ENCODE measurements around the gene PROSER1.
"Not testable (repeated sequence)": the region's sequence is repeated elsewhere in the genome, so short reads cannot be mapped to it uniquely, and the experiment has no call there.

The PROSER1 gene

DNA sequence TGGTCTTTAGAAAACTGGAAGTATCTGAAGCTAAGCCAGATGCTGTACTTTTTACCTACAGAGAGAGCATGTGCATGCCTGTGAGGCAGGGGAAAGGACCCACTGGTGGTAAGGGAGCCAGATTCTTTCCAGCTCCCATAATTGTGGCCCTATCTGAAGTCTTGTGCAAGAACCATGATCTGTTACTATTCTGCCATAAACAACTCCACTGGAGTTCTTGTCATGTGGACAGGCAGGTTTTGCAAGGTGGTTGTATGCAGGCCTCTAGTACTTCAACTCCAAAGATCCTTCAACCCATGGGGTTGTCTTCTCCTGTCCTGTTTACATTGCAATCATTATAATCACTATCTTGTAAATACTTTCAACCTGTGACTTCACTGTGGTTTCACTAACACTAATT lies 14.1 kb downstream of the PROSER1 start:
- DNase-seq: no peak

DNA sequence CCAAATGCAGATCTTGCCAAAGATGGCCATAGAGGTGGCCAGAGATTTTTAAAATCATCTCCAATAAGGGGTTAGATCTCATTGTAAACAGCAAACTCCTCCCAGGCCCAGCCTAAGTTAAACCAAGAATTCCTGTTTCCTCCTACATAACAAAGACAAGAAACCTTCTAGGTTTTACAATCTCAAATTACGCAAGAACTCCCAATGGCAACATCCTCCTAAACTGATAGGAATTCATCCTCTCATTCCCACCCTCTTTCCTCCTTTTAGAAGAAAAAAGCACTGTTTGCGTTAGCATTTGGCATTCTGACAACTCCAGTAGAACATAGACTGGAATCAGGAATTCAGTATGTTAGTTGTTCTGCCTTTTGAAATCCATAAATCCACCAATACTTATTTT lies 14.6 kb downstream of the PROSER1 start:
- no peak for DNase-seq

DNA sequence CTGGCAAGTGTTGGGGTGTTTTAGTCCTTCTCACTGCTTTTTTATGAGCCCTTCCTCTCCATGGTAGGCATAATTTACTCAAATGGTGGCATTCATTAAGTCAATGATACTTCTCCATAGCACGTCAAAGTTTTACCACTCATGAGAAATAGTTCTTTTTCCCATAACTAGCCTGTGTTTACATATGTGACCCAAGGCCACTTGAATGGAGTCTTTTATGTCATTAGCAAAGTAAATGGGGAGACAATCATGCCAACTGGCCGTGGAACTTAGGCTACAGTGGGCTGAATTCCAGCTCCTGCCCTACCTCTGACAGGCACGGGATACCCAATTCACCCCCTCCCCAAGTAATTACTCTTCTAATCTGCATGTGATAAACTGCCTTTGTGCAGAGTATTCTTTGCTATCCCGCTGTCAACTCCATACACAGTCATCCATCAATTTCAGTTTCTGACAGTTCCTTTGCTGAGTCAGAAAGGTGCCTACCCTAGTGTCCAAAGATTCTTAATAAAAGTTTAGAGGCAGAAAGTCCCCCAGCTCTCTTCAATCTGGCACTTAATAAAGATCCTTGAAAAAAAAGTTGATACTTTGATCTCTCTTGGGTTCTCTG lies 16.9 kb downstream of the PROSER1 start:
- no peak for DNase-seq

DNA sequence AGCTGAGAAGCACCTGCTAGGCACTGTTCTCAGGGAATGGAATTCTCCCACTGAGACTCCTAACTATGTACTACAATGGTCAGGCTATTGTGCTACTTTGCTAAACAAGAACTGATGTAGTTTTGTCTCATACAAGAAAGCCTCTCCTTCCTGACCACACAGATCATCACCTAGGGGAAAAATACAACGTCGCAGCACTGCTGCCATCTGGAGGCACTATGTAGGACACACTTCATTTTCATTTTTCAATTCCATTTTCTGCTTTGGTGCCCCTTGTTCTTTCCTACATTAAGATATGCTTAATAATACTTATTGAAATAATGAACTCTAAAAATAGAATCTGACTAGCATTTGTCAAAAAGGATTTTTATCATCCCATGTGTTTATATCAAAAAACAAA lies 21.1 kb downstream of the PROSER1 start:
- DNase-seq: no peak

DNA sequence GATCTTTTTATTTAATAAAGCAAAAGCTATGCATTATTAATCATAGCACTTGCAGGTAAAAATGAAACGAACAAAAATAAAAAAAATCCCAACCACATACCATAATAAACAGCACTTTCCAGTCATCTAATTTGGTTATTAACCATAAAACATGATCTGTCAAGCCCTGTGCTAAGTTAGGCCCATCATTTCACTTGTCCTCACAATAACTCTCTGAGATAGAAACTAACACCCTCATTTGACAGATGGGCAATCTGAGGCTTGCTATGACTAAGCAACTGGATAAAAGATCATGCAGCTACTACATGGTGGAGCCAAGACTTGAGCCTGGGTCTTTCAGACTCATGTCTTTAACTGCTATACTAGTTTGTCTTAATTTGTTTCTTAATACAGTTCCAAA lies 21.8 kb downstream of the PROSER1 start:
- DNase-seq: no peak

DNA sequence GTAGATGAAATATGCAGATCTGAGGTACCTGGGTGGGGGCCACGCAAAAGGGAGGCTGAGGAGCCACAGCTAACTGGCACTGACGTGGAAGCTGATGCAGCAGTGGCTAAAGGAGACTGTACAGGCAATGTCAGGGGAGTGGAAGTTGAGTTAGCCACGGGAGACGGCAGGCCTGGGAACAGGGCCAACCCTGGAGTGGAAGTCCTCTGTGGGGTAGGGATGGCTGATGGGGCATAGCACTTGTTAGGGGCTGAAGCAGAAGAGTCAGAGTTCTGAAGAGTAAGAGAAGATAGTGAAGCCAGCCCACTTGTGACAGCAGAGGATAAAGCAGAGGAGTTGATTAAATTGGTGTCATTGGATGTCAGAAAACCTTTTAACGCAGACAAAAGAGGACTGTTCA lies 24.4 kb downstream of the PROSER1 start:
- DNase-seq: no peak

DNA sequence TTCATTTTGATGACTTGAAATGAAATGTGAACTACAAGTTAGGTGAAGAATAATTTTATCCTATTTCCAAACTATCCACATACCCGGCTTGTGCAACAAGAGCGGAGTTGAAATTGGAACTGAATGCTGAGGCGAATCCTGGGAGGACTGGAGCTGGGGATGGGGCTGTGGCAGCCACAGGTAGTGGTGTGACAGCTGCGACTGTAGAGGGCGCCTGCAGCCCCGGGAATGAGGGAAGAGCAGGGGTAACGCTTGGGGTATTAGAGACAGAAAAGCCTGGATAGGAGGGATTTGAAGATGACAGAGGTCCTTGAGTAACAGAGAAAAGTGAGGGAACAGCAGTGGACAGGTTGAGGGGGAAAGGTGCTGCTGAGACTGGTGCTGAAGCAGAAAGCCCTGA lies 25.3 kb downstream of the PROSER1 start:
- DNase-seq: no peak

DNA sequence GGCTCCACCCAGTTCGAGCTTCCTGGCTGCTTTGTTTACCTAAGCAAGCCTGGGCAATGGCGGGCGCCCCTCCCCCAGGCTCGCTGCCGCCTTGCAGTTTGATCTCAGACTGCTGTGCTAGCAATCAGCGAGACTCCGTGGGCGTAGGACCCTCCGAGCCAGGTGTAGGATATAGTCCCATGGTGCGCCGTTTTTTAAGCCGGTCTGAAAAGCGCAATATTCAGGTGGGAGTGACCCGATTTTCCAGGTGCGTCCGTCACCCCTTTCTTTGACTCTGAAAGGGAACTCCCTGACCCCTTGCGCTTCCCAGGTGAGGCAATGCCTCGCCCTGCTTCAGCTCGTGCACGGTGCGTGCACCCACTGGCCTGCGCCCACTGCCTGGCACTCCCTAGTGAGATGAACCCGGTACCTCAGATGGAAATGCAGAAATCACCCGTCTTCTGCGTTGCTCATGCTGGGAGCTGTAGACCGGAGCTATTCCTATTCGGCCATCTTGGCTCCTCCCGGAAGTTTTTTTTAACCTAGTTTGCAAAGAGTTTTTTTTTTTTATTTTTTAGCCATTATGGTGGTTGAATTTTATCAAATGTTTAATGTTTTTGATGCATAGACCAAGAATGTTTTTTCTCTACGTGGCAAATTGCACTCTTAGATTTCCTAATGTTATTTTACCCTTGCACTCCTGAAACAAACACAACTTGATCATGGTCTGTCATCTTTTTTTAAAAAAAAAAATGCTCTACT lies 31.3 kb downstream of the PROSER1 start:
- DNase-seq: not testable (repeated sequence)

DNA sequence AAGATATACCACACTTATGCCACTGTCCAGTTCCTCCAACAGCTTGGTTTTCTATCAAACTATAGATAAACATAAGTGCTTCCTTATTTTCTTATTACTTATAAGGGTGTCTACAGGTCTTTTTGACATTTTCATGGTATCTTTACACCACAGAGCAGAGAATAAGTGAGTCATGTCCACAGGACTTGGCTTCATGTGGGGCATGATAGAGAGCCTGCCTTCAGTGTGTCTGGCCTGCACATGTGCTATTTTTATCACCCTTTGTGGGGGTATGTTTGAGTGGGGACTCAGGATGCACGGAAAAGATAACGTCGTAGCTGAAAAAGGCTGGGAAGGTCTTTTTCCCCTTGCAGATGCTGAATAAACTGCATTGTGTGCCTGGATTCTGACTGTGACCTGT lies 39.1 kb downstream of the PROSER1 start:
- DNase-seq: no peak

DNA sequence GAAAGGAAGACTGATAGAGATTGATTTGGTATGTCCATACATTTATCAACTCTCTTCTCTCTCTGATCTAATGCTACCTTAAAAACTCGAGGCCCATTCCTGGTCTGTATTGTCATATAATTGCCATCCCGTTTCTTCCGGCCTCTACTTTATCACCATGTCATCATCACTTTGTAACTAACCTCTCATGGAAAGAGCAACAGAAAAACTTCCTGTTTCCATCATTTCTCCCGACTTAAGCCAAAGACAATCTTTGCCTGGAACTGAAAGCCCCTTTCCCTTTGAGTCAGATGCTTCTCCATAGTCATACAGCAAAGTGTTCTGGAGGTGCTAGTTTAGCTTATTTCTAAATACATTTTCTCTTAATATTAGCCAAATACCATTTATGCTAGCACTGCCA lies 44.5 kb downstream of the PROSER1 start:
- no peak for DNase-seq

DNA sequence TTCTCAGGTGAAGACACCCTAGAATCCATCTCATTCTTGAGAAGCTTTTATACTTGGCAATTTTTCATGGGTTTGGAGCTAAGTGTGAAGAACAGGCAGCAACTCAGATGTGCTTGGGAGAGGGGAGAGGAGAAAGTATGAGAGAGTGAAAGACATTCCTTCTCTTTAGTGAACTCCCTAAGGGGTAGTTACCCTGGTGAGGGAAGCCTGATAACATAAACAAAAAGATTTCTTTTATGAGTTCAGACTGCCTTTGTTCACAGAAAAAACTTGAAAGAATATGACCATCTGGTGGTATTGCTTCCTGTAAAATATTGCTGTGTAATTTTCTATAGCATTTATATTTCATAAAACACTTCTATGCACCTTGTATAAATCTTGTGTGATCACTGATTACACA lies 47.2 kb downstream of the PROSER1 start, which contains the start of gene STOML3:
STOML3 (minus strand) TSS at position 139 of the 400 bp plus-strand sequence; CDS start at position 29, 110 bp downstream.
- DNase-seq: no peak

DNA sequence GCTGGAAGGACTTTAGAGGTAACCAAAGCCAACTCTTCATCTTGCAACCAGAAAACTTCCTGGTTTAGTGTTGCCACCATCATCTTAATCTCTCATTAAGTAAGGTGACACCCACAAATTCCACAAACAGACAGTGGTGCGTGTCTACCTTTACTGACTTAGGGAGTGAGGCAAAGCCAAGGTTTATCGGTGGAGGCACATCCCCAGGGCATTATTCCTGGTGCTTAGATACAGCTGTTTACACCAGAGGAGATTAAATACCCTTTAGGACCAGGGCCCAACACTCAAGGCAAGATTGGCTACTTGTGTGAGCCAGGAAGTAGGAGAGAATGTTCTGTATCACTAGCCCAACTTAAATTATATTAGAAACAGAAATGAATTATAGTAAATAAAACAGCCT lies 56.8 kb downstream of the PROSER1 start:
- no peak for DNase-seq

DNA sequence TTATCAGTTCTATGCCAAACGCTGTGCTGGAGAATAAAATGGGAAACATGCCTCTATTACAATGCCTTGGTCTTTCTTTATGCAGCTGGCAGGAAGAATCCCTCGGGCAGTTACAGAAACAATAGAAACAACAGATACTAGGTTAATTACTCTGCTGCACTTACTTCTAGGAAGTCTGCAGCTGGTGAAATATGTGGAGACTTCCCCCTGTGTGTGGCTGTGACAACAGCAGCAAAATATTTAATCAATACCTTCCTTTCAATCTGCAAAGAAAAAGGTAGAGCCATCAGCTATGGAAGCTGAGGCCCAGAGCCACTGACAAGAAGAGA lies 57.2 kb downstream of the PROSER1 start:
- DNase-seq: no peak

DNA sequence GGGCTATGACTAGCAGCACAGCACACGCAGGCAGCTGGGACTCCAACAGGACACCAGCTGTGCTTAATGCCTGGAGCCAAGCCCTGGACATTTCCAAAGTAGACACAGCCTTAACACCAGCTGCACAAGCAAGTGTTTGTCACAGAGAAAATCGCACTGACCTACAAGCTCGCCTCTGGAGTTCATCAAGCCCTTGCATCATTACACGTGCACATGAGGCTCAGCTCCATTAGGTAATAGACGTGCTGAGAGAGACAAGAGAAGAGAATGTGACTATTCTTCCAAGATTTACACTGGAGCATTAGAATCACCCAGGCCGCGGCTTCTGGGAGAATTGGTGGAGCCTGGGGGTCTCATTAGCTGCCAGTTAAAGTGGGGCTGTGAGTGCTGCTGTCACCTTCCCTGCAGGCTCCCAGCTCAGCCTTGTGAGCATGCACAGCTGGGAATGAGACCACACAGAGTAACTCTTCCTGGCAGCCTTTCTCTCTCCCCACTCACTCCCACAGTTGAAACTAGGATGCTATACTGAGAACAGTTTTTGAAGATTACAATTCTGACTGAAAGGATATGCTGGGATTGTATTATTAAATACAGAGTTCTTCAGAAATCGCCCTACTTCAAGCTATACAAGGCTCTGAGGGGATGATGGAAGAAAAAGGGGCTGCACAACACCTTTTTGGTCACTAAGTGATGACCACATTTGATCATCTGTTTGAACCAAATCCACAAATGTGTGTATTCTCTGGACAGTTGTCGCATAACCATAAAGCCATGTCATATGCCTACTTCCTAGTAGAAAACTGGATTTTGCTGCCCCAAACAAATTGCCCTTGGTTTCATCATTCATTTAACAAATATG lies 57.8 kb downstream of the PROSER1 start:
- no peak for DNase-seq

DNA sequence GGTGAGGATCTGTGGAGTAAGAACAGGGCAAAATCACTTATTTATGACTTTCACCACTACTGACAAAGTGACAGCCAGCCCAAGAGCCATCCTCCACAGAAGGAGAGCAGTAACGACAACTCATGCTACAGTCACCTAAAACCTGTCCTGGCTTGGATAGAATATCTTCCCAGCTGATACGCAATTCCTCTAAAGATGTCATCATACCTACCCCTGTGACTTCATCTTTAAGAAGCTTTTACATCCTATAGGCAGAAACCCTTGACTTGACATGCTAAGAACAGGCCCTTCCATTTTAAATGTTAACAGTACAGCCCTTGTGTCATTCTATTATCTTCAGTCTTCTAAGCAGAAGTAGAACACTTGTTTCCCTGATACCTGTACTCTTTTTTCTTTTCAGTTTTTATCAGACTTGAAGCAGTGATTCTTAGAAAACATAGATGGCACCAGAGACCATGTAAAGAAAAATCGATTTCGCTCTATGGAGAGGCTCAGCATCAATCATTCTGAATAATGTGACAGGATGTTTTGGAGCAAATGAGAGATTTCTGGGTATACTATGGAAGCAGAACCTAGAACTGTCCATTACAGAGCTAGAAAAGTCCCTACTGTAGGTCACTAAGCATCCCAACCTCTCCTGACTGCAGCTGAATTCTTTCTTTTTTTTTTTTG lies 67.4 kb downstream of the PROSER1 start:
- no peak for DNase-seq

DNA sequence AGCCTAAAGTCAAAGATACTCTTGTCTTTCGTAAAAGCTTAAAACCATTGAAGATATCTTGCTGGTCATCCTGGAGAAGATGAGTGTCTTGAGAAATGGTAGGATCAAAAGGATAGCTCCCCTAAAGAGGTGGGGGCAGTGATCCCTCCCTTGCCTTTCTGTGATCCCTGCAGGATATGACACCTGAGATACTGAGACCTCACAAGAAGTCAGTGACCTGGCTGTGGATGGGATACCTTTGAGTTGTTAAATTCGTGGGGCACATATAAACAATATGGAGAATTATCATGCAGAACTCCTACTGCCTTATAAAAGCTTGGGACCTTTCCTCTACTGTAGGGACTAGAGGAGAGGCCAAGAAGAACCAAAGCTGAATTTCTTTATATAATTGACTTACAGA lies 68.7 kb downstream of the PROSER1 start:
- no peak for DNase-seq

DNA sequence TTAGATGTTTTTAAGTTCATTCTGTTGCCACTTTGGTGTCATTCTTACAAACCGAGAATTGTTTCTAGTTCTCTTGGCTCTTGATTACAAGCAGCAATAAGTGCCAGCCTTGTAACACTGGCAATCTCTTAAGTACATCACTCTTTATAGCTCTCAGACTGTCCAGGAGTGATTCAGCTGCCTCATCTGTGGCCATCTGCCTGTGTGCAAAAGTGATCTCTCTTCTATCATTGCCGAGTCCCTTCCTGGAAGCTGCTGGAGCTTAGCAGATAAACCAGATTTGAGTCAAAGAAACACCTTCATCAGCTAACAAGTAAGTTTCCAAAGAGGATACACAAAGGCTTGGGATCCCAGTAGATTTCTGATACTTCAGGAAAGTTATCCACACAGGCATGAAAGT lies 70.4 kb downstream of the PROSER1 start:
- DNase-seq: no peak

DNA sequence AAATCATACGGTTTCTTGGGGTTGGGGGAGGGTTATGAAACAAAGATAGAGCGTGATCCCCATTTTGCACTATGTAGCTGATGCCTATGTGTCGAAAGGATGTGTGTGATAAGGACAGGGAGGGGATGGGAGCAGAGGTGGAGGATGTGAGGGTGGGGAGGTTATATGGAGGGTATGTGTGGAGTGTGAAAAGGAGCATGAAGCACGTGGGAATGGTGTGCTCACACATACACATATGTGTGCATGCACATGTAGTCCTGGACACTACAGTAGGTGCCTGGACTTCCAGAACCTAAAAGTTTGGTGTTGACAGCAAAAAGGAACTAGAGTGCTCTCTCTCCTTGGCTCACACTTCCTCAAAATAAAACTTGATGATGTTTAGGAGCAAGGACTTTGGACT lies 72.6 kb downstream of the PROSER1 start:
- DNase-seq: no peak

DNA sequence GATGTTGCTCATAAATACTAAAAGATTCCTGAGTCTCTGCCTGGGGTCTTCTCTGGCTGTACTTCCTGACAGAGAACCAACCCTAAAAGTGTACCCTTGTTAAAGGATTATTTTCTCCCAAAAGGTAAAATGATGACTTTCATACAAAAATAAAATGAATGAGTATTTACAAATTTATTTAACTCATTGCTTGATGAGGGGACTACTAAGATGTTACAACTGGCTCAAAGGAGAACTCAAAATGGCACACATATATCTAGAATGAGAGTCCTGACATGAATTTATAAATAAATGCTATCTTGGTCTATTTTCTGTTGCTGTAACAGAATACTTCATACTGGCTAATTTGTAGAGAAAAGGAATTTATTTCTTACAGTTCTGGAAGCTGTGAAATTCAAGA lies 77.7 kb downstream of the PROSER1 start:
- no peak for DNase-seq
